HCT116 (cell line): ENCODE measurements around the gene TAF4B. TPM values are rescaled to one million over a fixed set of nuclear protein-coding genes. Genes with fewer than 3 reads are reported as not detected.

Experiments used
- ATAC-seq: fragments of 200-7000 bp; cut with Tn5 transposase; 2 replicates; pipeline ENCODE4 v1.9.1; 2020; ENCODE audit warnings: mild to moderate bottlenecking, moderate library complexity
- BruUV-seq: library from RNA; stranded (reverse); fragments of 400-500 nt; replicated peaks from 2 replicates; lab custom pipeline; 2021; lab: Mats Ljungman, UMichigan
- CTCF ChIA-PET: fragments of 300-600 bp; sonication (Branson Sonifier 250); formaldehyde crosslinking; loops from one replicate; lab custom pipeline; 2021; ENCODE audit warnings: antibody characterized with exemption; lab: Charles Lee
- POLR2A ChIA-PET: fragments of 300-600, 350-600 bp; sonication (Branson Sonifier 250); formaldehyde crosslinking; loops from one replicate; lab custom pipeline; 2021; ENCODE audit warnings: antibody characterized with exemption; lab: Charles Lee
- RAD21 ChIA-PET, 2 experiments: fragments of 300-600 bp; sonication (Branson Sonifier 250); formaldehyde crosslinking; loops; one replicate each; lab custom pipeline; 2023; ENCODE audit warnings: low total read pairs in 2 of 2; ENCODE audit not compliant: uncharacterized antibody in 2 of 2, unreplicated experiment in 2 of 2, low non-redundant PET in 1 of 2; lab: Charles Lee
- DNase-seq: peaks from one replicate; pipeline ENCODE4 v3.0.0-alpha.2; 2010; ENCODE audit warnings: low read depth, low spot score
- H2AFZ ChIP-seq: fragments of 200-600 bp; shearing (Covaris generic), sonication (generic); 2 replicates; pipeline ENCODE4 v1.6.1; 2017; ENCODE audit warnings: low read depth, mixed run types, mixed read lengths, antibody characterized with exemption, low read length; ENCODE audit not compliant: poor library complexity, severe bottlenecking
- H3K27ac ChIP-seq: 2 replicates; pipeline ENCODE4 v1.5.1; 2012; ENCODE audit warnings: low read depth, low read length
- H3K27me3 ChIP-seq: fragments of 200-600 bp; sonication (generic); 2 replicates; pipeline ENCODE4 v1.6.1; 2016; ENCODE audit warnings: mixed run types, low read length, mixed read lengths; ENCODE audit not compliant: insufficient read depth
- H3K36me3 ChIP-seq, 2 experiments: fragments of 200-500 bp in 1 of 2; fragments of 200-600 bp in 1 of 2; sonication (Bioruptor generic) in 1 of 2; sonication (generic) in 1 of 2; 2 replicates each; pipeline versions ENCODE4 v1.5.1 to v1.6.1; 2014 to 2016; ENCODE audit warnings: low read length in 2 of 2, inconsistent platforms in 1 of 2, mixed read lengths in 1 of 2, mixed run types in 1 of 2; ENCODE audit not compliant: insufficient read depth in 2 of 2, control insufficient read depth in 1 of 2
- H3K4me1 ChIP-seq, 2 experiments: fragments of 200-600 bp in 1 of 2; sonication (generic) in 1 of 2; 2 replicates each; pipeline versions ENCODE4 v1.5.1 to v1.6.1; 2012 to 2017; ENCODE audit warnings: low read length in 2 of 2, inconsistent platforms in 1 of 2, mild to moderate bottlenecking in 1 of 2, mixed read lengths in 1 of 2, mixed run types in 1 of 2, moderate library complexity in 1 of 2; ENCODE audit not compliant: insufficient read depth in 2 of 2, control insufficient read depth in 1 of 2
- H3K4me2 ChIP-seq: fragments of 200-600 bp; sonication (generic); 2 replicates; pipeline ENCODE4 v1.6.1; 2017; ENCODE audit warnings: mixed run types, low read length, mixed read lengths
- H3K4me3 ChIP-seq, 2 experiments: fragments of 200-600 bp in 1 of 2; sonication (generic) in 1 of 2; replicated peaks in 1 of 2; 2 replicates each; pipeline ENCODE4 v1.5.1; 2011 to 2016; ENCODE audit warnings: low read length in 2 of 2, control low read depth in 1 of 2, low read depth in 1 of 2, mild to moderate bottlenecking in 1 of 2, mixed read lengths in 1 of 2, mixed run types in 1 of 2
- H3K79me2 ChIP-seq: fragments of 200-600 bp; sonication (generic); 2 replicates; pipeline ENCODE4 v1.6.1; 2017; ENCODE audit warnings: mild to moderate bottlenecking, mixed run types, low read length, moderate library complexity, mixed read lengths; ENCODE audit not compliant: insufficient read depth
- H3K9ac ChIP-seq: fragments of 200-600 bp; sonication (generic); 2 replicates; pipeline ENCODE4 v1.6.1; 2016; ENCODE audit warnings: low read length, mixed read lengths
- H3K9me2 ChIP-seq: fragments of 200-600 bp; sonication (generic), shearing (Covaris generic); 2 replicates; pipeline ENCODE4 v1.6.1; 2017; ENCODE audit warnings: mixed run types, mild to moderate bottlenecking, moderate library complexity; ENCODE audit not compliant: insufficient read depth
- H3K9me3 ChIP-seq, 2 experiments: fragments of 200-500 bp in 1 of 2; fragments of 200-600 bp in 1 of 2; sonication (Bioruptor generic) in 1 of 2; sonication (generic) in 1 of 2; 2 replicates each; pipeline ENCODE4 v1.6.1; 2014 to 2017; ENCODE audit warnings: low read length in 2 of 2, mixed read lengths in 2 of 2, inconsistent platforms in 1 of 2, low read depth in 1 of 2, mild to moderate bottlenecking in 1 of 2, mixed run types in 1 of 2, moderate library complexity in 1 of 2; ENCODE audit not compliant: control insufficient read depth in 1 of 2, insufficient read depth in 1 of 2
- H4K20me1 ChIP-seq: fragments of 200-600 bp; sonication (generic), shearing (Covaris generic); 2 replicates; pipeline ENCODE4 v1.6.1; 2017; ENCODE audit warnings: mixed run types, mild to moderate bottlenecking, moderate library complexity; ENCODE audit not compliant: insufficient read depth
- CBX3 ChIP-seq: IDR thresholded peaks from 2 replicates; pipeline ENCODE4 v1.6.1; 2012; ENCODE audit warnings: low read depth
- CEBPB ChIP-seq: IDR thresholded peaks from 2 replicates; pipeline ENCODE4 v1.6.1; 2012; ENCODE audit warnings: low read depth
- EGR1 ChIP-seq: IDR thresholded peaks from 2 replicates; pipeline ENCODE4 v1.6.1; 2012; ENCODE audit warnings: low read depth
- ELF1 ChIP-seq: IDR thresholded peaks from 2 replicates; pipeline ENCODE4 v1.6.1; 2012; ENCODE audit warnings: low read depth, borderline replicate concordance
- EZH2 ChIP-seq: fragments of 200-600 bp; sonication (generic); IDR thresholded peaks from 2 replicates; pipeline ENCODE4 v1.6.1; 2017; ENCODE audit warnings: antibody characterized with exemption, mixed run types
- EZH2phosphoT487 ChIP-seq: fragments of 200-600 bp; IDR thresholded peaks from 2 replicates; pipeline ENCODE4 v1.6.1; 2018; ENCODE audit warnings: antibody characterized with exemption, borderline replicate concordance
- FOSL1 ChIP-seq: IDR thresholded peaks from 2 replicates; pipeline ENCODE4 v1.6.1; 2012; ENCODE audit warnings: low read depth
- JUND ChIP-seq: IDR thresholded peaks from 2 replicates; pipeline ENCODE4 v1.6.1; 2012
- MAX ChIP-seq: IDR thresholded peaks from 2 replicates; pipeline ENCODE4 v1.6.1; 2012
- POLR2A ChIP-seq: IDR thresholded peaks from 2 replicates; pipeline ENCODE4 v1.7.0; 2011; ENCODE audit warnings: borderline replicate concordance; ENCODE audit not compliant: insufficient read depth, insufficient read length; ENCODE audit errors: extremely low read depth
- RAD21 ChIP-seq: IDR thresholded peaks from 2 replicates; pipeline ENCODE4 v1.6.1; 2012; ENCODE audit warnings: low read depth, mild to moderate bottlenecking
- REST ChIP-seq: IDR thresholded peaks from 2 replicates; pipeline ENCODE4 v1.6.1; 2012; ENCODE audit warnings: low read depth
- SIN3A ChIP-seq: IDR thresholded peaks from 2 replicates; pipeline ENCODE4 v1.6.1; 2012; ENCODE audit warnings: low read depth
- SP1 ChIP-seq: IDR thresholded peaks from 2 replicates; pipeline ENCODE4 v1.6.1; 2012; ENCODE audit warnings: low read depth
- TCF7L2 ChIP-seq: IDR thresholded peaks from 2 replicates; pipeline ENCODE4 v1.7.0; 2011; ENCODE audit warnings: borderline replicate concordance, inconsistent platforms; ENCODE audit not compliant: insufficient read depth, insufficient read length; ENCODE audit errors: extremely low read depth
- YY1 ChIP-seq: IDR thresholded peaks from 2 replicates; pipeline ENCODE4 v1.6.1; 2011; ENCODE audit warnings: low read length, low read depth, moderate library complexity, mild to moderate bottlenecking; ENCODE audit not compliant: insufficient replicate concordance; ENCODE audit errors: extremely low read depth
- ZBTB33 ChIP-seq: IDR thresholded peaks from 2 replicates; pipeline ENCODE4 v1.6.1; 2011; ENCODE audit warnings: mild to moderate bottlenecking, low read length, moderate library complexity; ENCODE audit not compliant: insufficient replicate concordance; ENCODE audit errors: extremely low read depth
- ZFX ChIP-seq: fragments of 450-650 bp; IDR thresholded peaks from 2 replicates; pipeline ENCODE4 v1.6.1; 2017
- intact Hi-C: fragments of 100-400 bp; cut with micrococcal nuclease; formaldehyde crosslinking; loops from 2 replicates; pipeline ENCODE4 v1.10.0; 2022
- total RNA-seq: library from RNA; stranded (reverse); gene quantifications from one replicate; pipeline ENCODE4 v1.2.1, GENCODE V29; 2021; ENCODE audit not compliant: unreplicated experiment
- TF ChIP-seq, protein P1 (sequence below): IDR thresholded peaks from 2 replicates; pipeline ENCODE4 v1.6.1; 2012
- TF ChIP-seq, protein P2 (sequence below), 3 experiments: fragments of 200-600 bp in 1 of 3; sonication (generic) in 1 of 3; IDR thresholded peaks in 2 of 3; conservative IDR thresholded peaks in 1 of 3; 2 replicates each; pipeline ENCODE4 v1.5.1; 2012 to 2017; ENCODE audit warnings: low read depth in 2 of 3, low read length in 2 of 3, antibody characterized with exemption in 1 of 3, borderline replicate concordance in 1 of 3, control low read depth in 1 of 3, mild to moderate bottlenecking in 1 of 3, mixed read lengths in 1 of 3, mixed run types in 1 of 3, moderate library complexity in 1 of 3; ENCODE audit not compliant: insufficient read depth in 1 of 3

Gene TAF4B
- total RNA-seq, 1 experiment from 2014 or later = 17.8 TPM

GRCh38 chr18:26421503-26421902, 195.3 kb downstream of the TAF4B start:
- Histone ChIP-seq H3K36me3 (no peaks in the 10 kb centered on the region), H3K9ac (no peak overlapping the region), H3K4me1 (no peaks in the 10 kb centered on the region; a peak in 1 of 4 replicates), H3K9me3 (no peaks in the 10 kb centered on the region), H3K9me2 (no peaks in the 10 kb centered on the region), H3K4me3 (no peak overlapping the region), H4K20me1 (no peaks in the 10 kb centered on the region), H3K4me2 (no peak overlapping the region), H3K79me2 (no peaks in the 10 kb centered on the region), H3K27ac (no peak overlapping the region), H2AFZ (no peak overlapping the region), H3K27me3 (no peaks in the 10 kb centered on the region)
- TF ChIP-seq SP1 (no peak), EZH2 (no peak), RAD21 (no peak), ZBTB33 (no peak), YY1 (no peak), CEBPB (no peak), MAX (no peak), CBX3 (no peak), POLR2A (no peak), SIN3A (no peak), EZH2phosphoT487 (no peak), REST (no peak), JUND (no peak), ZFX (no peak), ELF1 (no peak), FOSL1 (no peak), EGR1 (no peak), TCF7L2 (no peak)
- TF ChIP-seq, protein P1, sequence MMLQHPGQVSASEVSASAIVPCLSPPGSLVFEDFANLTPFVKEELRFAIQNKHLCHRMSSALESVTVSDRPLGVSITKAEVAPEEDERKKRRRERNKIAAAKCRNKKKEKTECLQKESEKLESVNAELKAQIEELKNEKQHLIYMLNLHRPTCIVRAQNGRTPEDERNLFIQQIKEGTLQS = no peak
- TF ChIP-seq, protein P2, sequence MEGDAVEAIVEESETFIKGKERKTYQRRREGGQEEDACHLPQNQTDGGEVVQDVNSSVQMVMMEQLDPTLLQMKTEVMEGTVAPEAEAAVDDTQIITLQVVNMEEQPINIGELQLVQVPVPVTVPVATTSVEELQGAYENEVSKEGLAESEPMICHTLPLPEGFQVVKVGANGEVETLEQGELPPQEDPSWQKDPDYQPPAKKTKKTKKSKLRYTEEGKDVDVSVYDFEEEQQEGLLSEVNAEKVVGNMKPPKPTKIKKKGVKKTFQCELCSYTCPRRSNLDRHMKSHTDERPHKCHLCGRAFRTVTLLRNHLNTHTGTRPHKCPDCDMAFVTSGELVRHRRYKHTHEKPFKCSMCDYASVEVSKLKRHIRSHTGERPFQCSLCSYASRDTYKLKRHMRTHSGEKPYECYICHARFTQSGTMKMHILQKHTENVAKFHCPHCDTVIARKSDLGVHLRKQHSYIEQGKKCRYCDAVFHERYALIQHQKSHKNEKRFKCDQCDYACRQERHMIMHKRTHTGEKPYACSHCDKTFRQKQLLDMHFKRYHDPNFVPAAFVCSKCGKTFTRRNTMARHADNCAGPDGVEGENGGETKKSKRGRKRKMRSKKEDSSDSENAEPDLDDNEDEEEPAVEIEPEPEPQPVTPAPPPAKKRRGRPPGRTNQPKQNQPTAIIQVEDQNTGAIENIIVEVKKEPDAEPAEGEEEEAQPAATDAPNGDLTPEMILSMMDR (IDR thresholded peaks at IDR 0.05 in 2 of 3, conservative IDR thresholded peaks at IDR 0.05 in 1 of 3; ENCODE audit: borderline replicate concordance in 1 of 3, insufficient read depth in 1 of 3, low read depth in 2 of 3, low read length in 2 of 3) = no peak
- CTCF ChIA-PET = no interaction called here
- intact Hi-C loops = no loop called here
- RAD21 ChIA-PET = no interaction called here
- POLR2A ChIA-PET = no interaction called here
- DNase-seq = no peak
- no TSS peak for BruUV-seq
- no peak for ATAC-seq
